KMS-11 (cell line): ENCODE measurements around the gene ASB6.

ENCODE experiments used
- H2AFZ ChIP-seq: fragments of 200-600 bp; sonication (generic); 2 replicates; pipeline ENCODE4 v1.6.1; 2016; ENCODE audit warnings: antibody characterized with exemption, mixed run types, low read depth
- H3K27ac ChIP-seq: fragments of 200-600 bp; sonication (generic); 2 replicates; pipeline ENCODE4 v1.6.1; 2016; ENCODE audit warnings: mild to moderate bottlenecking, mixed run types
- H3K27me3 ChIP-seq: fragments of 200-600 bp; sonication (generic); 2 replicates; pipeline ENCODE4 v1.6.1; 2017; ENCODE audit warnings: mild to moderate bottlenecking, low read depth, mixed run types, moderate library complexity; ENCODE audit not compliant: insufficient read depth
- H3K36me3 ChIP-seq: fragments of 200-600 bp; sonication (generic); 2 replicates; pipeline ENCODE4 v1.6.1; 2017; ENCODE audit warnings: mild to moderate bottlenecking, mixed run types; ENCODE audit not compliant: insufficient read depth
- H3K4me1 ChIP-seq: fragments of 200-600 bp; sonication (generic); 2 replicates; pipeline ENCODE4 v1.6.1; 2016; ENCODE audit warnings: mild to moderate bottlenecking, low read depth, mixed run types; ENCODE audit not compliant: poor library complexity, severe bottlenecking
- H3K4me2 ChIP-seq: fragments of 200-600 bp; sonication (generic); 2 replicates; pipeline ENCODE4 v1.7.0; 2016; ENCODE audit warnings: mild to moderate bottlenecking, mixed run types
- H3K4me3 ChIP-seq: fragments of 200-600 bp; sonication (generic); IDR thresholded peaks from 2 replicates; pipeline ENCODE4 v1.6.1; 2017; ENCODE audit warnings: low read depth, low read length, mixed read lengths; ENCODE audit not compliant: insufficient read depth
- H3K79me2 ChIP-seq: fragments of 200-600 bp; sonication (generic); 2 replicates; pipeline ENCODE4 v1.6.1; 2016; ENCODE audit warnings: low read depth, mixed run types; ENCODE audit not compliant: insufficient read depth
- H3K9ac ChIP-seq: fragments of 200-600 bp; sonication (generic); 2 replicates; pipeline ENCODE4 v1.6.1; 2016; ENCODE audit warnings: mild to moderate bottlenecking, mixed run types
- H4K20me1 ChIP-seq: fragments of 200-600 bp; sonication (generic); 2 replicates; pipeline ENCODE4 v1.6.1; 2016; ENCODE audit warnings: mild to moderate bottlenecking, mixed run types; ENCODE audit not compliant: insufficient read depth
- CTCF ChIP-seq: fragments of 200-600 bp; sonication (generic); conservative IDR thresholded peaks from 2 replicates; pipeline ENCODE4 v1.6.1; 2017; ENCODE audit warnings: low read depth, mild to moderate bottlenecking, antibody characterized with exemption, low read length, moderate library complexity, mixed read lengths

Gene ASB6

DNA sequence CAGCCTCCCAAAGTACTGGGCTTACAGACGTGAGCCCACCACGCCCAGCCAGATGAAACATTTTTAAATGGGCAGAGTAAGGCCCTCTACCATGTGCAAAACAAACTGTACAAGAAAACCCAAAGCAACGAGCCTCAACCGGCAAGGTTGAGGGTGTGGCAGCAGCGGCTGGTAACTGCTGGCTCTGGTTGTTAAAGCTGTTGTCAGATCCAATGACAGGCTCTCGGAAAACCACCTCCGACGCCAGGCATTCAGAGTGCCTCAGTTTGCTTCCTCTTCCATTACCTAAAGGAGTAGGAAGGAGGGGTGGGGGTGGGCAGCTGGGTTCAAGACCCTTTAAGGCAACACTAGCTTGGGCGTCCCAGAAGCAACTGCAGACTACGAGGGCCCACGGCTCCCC lies 2.4 kb upstream of the ASB6 start:
- H2AFZ ChIP-seq, result no peak overlapping the region
- no peak overlapping the region for H3K9ac ChIP-seq
- TF ChIP-seq CTCF, result no peak

DNA sequence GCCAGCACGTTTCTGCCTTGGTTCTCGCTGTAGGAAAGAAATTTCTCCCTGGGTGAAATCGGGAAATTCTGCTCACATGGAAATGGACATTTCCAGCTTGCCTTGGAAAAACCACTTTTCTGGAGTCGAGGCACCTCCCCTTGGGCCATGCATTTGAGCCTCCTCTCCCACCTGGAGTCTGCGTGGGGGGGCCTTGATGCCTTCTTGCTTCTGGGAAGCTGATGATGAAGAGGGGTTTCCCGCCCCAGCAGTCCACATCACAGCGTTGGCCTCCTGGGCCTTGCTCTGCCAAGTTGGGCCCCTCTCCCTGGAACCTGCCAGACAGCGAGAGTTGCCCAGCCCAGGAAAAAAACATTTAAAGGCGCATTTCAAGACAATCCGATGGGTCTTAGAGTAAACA lies 1.8 kb upstream of the ASB6 start:
- H3K36me3 ChIP-seq, result no peaks in the 10 kb centered on the region

More for the DNA sequence above, 2.4 kb upstream of the ASB6 start:
- no peaks in the 10 kb centered on the region for H3K4me1 ChIP-seq
- no peaks in the 10 kb centered on the region for H4K20me1 ChIP-seq
- H3K79me2 ChIP-seq, result peaks cover 16% of the 10 kb centered on the region; the same call in 1 of the 2 replicates
- no peak overlapping the region for H3K27ac ChIP-seq
- peaks cover 21% of the 10 kb centered on the region; the same call in 1 of the 2 replicates for H3K27me3 ChIP-seq
- H3K36me3 ChIP-seq, result no peaks in the 10 kb centered on the region
- no peak overlapping the region for H3K4me2 ChIP-seq
- H3K4me3 ChIP-seq, result no peak overlapping the region

GRCh38 chr9:129640871-129641749 lies 841 bp downstream of the ASB6 start:
- H3K27ac ChIP-seq, result no peak overlapping the region
- no peak for TF ChIP-seq CTCF

More for the DNA sequence above, 1.8 kb upstream of the ASB6 start:
- Histone ChIP-seq H3K9ac (no peak overlapping the region), H3K4me3 (no peak overlapping the region), H3K4me1 (no peaks in the 10 kb centered on the region), H4K20me1 (no peaks in the 10 kb centered on the region), H3K4me2 (no peak overlapping the region), H3K27ac (no peak overlapping the region), H2AFZ (no peak overlapping the region), H3K79me2 (peaks cover 18% of the 10 kb centered on the region; the same call in 1 of the 2 replicates), H3K27me3 (peaks cover 18% of the 10 kb centered on the region; the same call in 1 of the 2 replicates)
- TF ChIP-seq CTCF, result no peak

DNA sequence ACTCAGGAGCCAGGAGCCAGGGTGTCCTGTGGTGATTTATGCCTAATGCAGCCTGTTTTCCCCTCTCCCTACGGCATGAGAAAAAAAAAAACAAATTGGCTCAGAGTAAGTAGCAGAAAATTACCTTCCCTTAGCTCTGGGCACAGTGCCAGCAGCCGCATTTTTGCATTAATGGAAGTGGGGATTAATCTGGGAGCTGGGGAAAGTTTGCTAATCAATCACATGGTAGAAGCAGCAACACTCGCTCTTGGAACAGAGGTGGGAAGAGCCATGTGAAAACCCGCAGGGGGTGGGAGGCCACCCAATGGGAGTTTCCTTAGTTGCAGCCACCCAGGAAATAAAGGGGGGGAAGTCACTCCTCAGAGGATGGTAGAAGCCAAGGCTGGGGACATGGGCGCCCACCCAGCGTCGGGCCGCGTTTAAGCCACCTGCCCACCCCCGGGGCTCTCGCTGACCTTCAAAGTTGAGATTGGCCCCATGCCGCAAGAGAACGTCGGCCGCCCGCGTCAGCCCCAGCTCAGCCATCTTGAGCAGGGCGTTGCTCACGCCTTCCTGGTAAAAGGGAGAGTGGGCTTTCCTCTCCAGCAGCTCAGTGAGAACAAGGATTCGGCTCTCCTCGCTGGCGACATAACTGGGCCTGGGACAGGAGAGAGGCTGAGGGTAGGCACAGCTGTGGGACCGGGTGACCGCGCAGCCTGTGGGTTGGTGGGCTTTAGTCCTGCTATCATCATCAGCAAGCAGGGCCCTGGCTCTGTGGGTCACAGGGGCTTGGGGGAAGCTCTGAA lies 1.7 kb downstream of the ASB6 start:
- no peak overlapping the region for H3K9ac ChIP-seq

More at GRCh38 chr9:129640871-129641749, 841 bp downstream of the ASB6 start:
- Histone ChIP-seq H3K27me3 (peaks cover 10% of the 10 kb centered on the region; the same call in 1 of the 2 replicates), H3K79me2 (peaks cover 18% of the 10 kb centered on the region; the same call in 1 of the 2 replicates), H3K36me3 (no peaks in the 10 kb centered on the region), H3K4me3 (no peak overlapping the region), H3K4me2 (peak overlapping the region; percentile 58), H3K4me1 (no peaks in the 10 kb centered on the region), H3K9ac (peak overlapping the region; percentile 37; the same call in 1 of the 2 replicates), H2AFZ (peak overlapping the region; percentile 98), H4K20me1 (no peaks in the 10 kb centered on the region)

More for the DNA sequence above, 1.7 kb downstream of the ASB6 start:
- H3K79me2 ChIP-seq, result peaks cover 18% of the 10 kb centered on the region; the same call in 1 of the 2 replicates
- no peak overlapping the region for H3K4me3 ChIP-seq
- peaks cover 8% of the 10 kb centered on the region; the same call in 1 of the 2 replicates for H3K27me3 ChIP-seq
- no peak for TF ChIP-seq CTCF
- H3K4me1 ChIP-seq, result no peaks in the 10 kb centered on the region
- no peaks in the 10 kb centered on the region for H3K36me3 ChIP-seq
- H4K20me1 ChIP-seq, result no peaks in the 10 kb centered on the region
- peak overlapping the region; percentile 58; the same call in 1 of the 2 replicates for H3K4me2 ChIP-seq
- H3K27ac ChIP-seq, result no peak overlapping the region
- H2AFZ ChIP-seq, result no peak overlapping the region
